ENCODE data around the gene FAM107B. TPM values are rescaled to one million over a fixed set of nuclear protein-coding genes. Genes with fewer than 3 reads are reported as not detected.
A peak's percentile ranks its signal among the peaks of the same experiment; 100 is the strongest.
"Not testable (repeated sequence)": the region's sequence is repeated elsewhere in the genome, so short reads cannot be mapped to it uniquely, and the experiment has no call there.

The FAM107B gene
- total RNA-seq, 1 experiment from 2014 or later = 41.6 TPM

DNA sequence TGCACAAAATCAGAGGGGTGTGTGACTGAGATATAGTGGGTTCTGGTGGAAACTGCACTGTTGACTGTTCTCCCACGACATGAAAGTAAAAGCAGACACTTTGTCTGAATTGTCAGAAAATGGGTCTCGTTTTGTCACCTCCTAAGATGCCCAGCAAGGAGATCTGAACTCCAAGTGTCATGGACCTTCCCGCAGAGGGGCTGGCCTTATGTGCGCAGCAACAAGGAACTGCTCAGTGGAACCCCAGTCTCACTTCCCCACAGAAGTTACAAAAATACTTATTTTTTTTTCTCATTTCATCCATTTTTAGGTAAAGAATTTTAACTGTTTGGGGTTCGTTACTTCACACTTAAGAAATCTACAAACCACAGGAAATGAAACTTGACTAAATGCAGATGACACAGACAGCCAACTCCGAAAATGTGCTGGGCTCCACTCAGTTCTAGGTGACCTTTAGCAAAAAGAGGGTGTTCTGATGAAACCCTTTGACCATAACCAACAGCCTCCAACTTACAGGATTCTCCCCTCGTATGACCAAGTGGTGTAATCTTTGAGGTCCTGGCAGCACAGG lies 115.0 kb downstream of the FAM107B start:
- Histone ChIP-seq H2AFZ (ENCODE audit: low read depth, low read length, poor library complexity, severe bottlenecking) (no peak overlapping the region), H3K27ac (ENCODE audit: low read depth, low read length) (no peak overlapping the region), H3K36me3 (ENCODE audit: control insufficient read depth in 1 of 2, insufficient read depth in 2 of 2, low read length in 2 of 2) (no peaks in the 10 kb centered on the region), H3K79me2 (ENCODE audit: insufficient read depth, low read length) (no peaks in the 10 kb centered on the region), H3K9ac (ENCODE audit: low read length) (no peak overlapping the region), H3K4me1 (ENCODE audit: control insufficient read depth in 1 of 2, insufficient read depth in 2 of 2, low read length in 2 of 2) (peaks cover 12 to 18% of the 10 kb centered on the region in 2 experiments), H3K27me3 (ENCODE audit: insufficient read depth, low read length) (no peaks in the 10 kb centered on the region), H4K20me1 (ENCODE audit: insufficient read depth) (no peaks in the 10 kb centered on the region), H3K9me2 (ENCODE audit: insufficient read depth) (no peaks in the 10 kb centered on the region), H3K4me2 (ENCODE audit: low read length) (no peak overlapping the region), H3K9me3 (ENCODE audit: control insufficient read depth in 1 of 2, insufficient read depth in 1 of 2, low read depth in 1 of 2, low read length in 2 of 2) (no peaks in the 10 kb centered on the region), H3K4me3 (replicated peaks in 1 of 2; ENCODE audit: low read depth in 1 of 2, low read length in 2 of 2) (no peak overlapping the region)
- POLR2A ChIA-PET = no interaction called here
- TF ChIP-seq, protein P1, sequence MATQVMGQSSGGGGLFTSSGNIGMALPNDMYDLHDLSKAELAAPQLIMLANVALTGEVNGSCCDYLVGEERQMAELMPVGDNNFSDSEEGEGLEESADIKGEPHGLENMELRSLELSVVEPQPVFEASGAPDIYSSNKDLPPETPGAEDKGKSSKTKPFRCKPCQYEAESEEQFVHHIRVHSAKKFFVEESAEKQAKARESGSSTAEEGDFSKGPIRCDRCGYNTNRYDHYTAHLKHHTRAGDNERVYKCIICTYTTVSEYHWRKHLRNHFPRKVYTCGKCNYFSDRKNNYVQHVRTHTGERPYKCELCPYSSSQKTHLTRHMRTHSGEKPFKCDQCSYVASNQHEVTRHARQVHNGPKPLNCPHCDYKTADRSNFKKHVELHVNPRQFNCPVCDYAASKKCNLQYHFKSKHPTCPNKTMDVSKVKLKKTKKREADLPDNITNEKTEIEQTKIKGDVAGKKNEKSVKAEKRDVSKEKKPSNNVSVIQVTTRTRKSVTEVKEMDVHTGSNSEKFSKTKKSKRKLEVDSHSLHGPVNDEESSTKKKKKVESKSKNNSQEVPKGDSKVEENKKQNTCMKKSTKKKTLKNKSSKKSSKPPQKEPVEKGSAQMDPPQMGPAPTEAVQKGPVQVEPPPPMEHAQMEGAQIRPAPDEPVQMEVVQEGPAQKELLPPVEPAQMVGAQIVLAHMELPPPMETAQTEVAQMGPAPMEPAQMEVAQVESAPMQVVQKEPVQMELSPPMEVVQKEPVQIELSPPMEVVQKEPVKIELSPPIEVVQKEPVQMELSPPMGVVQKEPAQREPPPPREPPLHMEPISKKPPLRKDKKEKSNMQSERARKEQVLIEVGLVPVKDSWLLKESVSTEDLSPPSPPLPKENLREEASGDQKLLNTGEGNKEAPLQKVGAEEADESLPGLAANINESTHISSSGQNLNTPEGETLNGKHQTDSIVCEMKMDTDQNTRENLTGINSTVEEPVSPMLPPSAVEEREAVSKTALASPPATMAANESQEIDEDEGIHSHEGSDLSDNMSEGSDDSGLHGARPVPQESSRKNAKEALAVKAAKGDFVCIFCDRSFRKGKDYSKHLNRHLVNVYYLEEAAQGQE (IDR thresholded peaks at IDR 0.05; ENCODE audit: low read depth) = no peak
- TF ChIP-seq FOSL1 (IDR thresholded peaks at IDR 0.05; ENCODE audit: low read depth) (no peak), SRF (IDR thresholded peaks at IDR 0.05; ENCODE audit: low read depth) (no peak), POLR2AphosphoS5 (IDR thresholded peaks at IDR 0.05; ENCODE audit: low read depth, low read length) (no peak), ELF1 (IDR thresholded peaks at IDR 0.05; ENCODE audit: borderline replicate concordance, low read depth) (no peak), ZNF274 (IDR thresholded peaks at IDR 0.05; ENCODE audit: low read depth, low read length) (no peak), CEBPB (IDR thresholded peaks at IDR 0.05; ENCODE audit: low read depth) (no peak), CBX3 (IDR thresholded peaks at IDR 0.05; ENCODE audit: low read depth) (no peak), SIN3A (IDR thresholded peaks at IDR 0.05; ENCODE audit: low read depth) (no peak), JUND (IDR thresholded peaks at IDR 0.05) (no peak), EGR1 (IDR thresholded peaks at IDR 0.05; ENCODE audit: low read depth) (no peak), ATF3 (IDR thresholded peaks at IDR 0.05) (no peak), YY1 (IDR thresholded peaks at IDR 0.05; ENCODE audit: extremely low read depth, insufficient replicate concordance, low read depth, low read length) (no peak), EZH2 (IDR thresholded peaks at IDR 0.05) (no peak), EZH2phosphoT487 (IDR thresholded peaks at IDR 0.05; ENCODE audit: borderline replicate concordance) (no peak), ZFX (IDR thresholded peaks at IDR 0.05) (no peak)
- TF ChIP-seq, protein P2, sequence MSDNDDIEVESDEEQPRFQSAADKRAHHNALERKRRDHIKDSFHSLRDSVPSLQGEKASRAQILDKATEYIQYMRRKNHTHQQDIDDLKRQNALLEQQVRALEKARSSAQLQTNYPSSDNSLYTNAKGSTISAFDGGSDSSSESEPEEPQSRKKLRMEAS (IDR thresholded peaks at IDR 0.05) = no peak
- TF ChIP-seq, protein P3, sequence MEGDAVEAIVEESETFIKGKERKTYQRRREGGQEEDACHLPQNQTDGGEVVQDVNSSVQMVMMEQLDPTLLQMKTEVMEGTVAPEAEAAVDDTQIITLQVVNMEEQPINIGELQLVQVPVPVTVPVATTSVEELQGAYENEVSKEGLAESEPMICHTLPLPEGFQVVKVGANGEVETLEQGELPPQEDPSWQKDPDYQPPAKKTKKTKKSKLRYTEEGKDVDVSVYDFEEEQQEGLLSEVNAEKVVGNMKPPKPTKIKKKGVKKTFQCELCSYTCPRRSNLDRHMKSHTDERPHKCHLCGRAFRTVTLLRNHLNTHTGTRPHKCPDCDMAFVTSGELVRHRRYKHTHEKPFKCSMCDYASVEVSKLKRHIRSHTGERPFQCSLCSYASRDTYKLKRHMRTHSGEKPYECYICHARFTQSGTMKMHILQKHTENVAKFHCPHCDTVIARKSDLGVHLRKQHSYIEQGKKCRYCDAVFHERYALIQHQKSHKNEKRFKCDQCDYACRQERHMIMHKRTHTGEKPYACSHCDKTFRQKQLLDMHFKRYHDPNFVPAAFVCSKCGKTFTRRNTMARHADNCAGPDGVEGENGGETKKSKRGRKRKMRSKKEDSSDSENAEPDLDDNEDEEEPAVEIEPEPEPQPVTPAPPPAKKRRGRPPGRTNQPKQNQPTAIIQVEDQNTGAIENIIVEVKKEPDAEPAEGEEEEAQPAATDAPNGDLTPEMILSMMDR (IDR thresholded peaks at IDR 0.05 in 2 of 3, conservative IDR thresholded peaks at IDR 0.05 in 1 of 3; ENCODE audit: borderline replicate concordance in 1 of 3, insufficient read depth in 1 of 3, low read depth in 2 of 3, low read length in 2 of 3) = no peak
- intact Hi-C loops (cut with micrococcal nuclease) = no loop called here
- ATAC-seq (no peak), DNase-seq (ENCODE audit: low read depth, low spot score) (no peak)
- CTCF ChIA-PET = no interaction called here
- RAD21 ChIA-PET (ENCODE audit: low non-redundant PET in 1 of 2, low total read pairs in 2 of 2, uncharacterized antibody in 2 of 2, unreplicated experiment in 2 of 2) = no interaction called here
- BruUV-seq (replicated peaks) = no TSS peak

DNA sequence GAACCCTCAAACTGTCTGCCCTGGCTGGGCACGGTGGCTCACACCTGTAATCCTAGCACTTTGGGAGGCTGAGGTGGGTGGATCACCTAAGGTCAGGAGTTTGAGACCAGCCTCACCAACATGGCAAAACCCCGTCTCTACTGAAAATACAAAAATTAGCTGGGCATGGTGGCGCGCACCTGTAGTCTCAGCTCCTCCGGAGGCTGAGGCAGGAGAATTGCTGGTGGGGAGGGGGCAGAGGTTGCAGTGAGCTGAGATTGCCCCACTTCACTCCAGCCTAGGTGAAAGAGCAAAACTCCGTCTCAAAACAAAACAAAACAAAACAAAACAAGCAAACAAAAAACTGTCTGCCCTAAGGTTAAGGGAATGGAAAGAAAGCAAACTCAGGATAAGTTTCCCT lies 115.6 kb downstream of the FAM107B start:
- H3K27ac ChIP-seq (ENCODE audit: low read depth, low read length); H3K9ac ChIP-seq (ENCODE audit: low read length); BruUV-seq (replicated peaks); H3K27me3 ChIP-seq (ENCODE audit: insufficient read depth, low read length); POLR2A ChIA-PET; H3K9me3 ChIP-seq (ENCODE audit: control insufficient read depth in 1 of 2, insufficient read depth in 1 of 2, low read depth in 1 of 2, low read length in 2 of 2); H3K79me2 ChIP-seq (ENCODE audit: insufficient read depth, low read length); ATAC-seq; H3K9me2 ChIP-seq (ENCODE audit: insufficient read depth); H3K36me3 ChIP-seq (ENCODE audit: control insufficient read depth in 1 of 2, insufficient read depth in 2 of 2, low read length in 2 of 2); CTCF ChIA-PET; RAD21 ChIA-PET (ENCODE audit: low non-redundant PET in 1 of 2, low total read pairs in 2 of 2, uncharacterized antibody in 2 of 2, unreplicated experiment in 2 of 2); DNase-seq (ENCODE audit: low read depth, low spot score); intact Hi-C loops (cut with micrococcal nuclease); H2AFZ ChIP-seq (ENCODE audit: low read depth, low read length, poor library complexity, severe bottlenecking); H3K4me3 ChIP-seq (replicated peaks in 1 of 2; ENCODE audit: low read depth in 1 of 2, low read length in 2 of 2); H4K20me1 ChIP-seq (ENCODE audit: insufficient read depth): not testable (repeated sequence)
- peak overlapping the region; percentile 68 for H3K4me2 ChIP-seq (ENCODE audit: low read length)
- peaks cover 12 to 19% of the 10 kb centered on the region in 2 experiments for H3K4me1 ChIP-seq (ENCODE audit: control insufficient read depth in 1 of 2, insufficient read depth in 2 of 2, low read length in 2 of 2)
